Measurements from ENCODE around the gene LGALS1.

DNA sequence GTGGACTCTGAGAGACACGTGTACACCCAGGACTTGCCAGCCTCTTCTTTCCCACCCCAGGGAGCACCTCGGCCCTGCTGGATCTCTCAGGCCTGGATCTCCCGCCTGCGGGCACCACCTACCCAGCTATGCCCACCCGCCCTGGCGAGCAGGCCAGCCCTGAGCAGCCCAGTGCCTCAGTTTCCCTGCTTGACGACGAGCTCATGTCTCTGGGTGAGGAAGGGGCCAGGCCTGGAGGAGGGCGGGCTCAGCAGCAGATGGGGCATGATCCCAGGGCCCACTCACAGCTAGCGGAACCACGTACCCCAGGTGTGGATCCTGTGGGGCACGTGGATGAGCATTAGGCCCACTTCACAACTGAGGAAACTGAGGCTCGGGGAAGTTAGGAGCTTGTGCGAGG, 49.7 kb upstream of the LGALS1 start:
- TF ChIP-seq NRF1 (conservative IDR thresholded peaks at IDR 0.05 in 1 of 2, IDR thresholded peaks at IDR 0.05 in 1 of 2) (no peak), CHD2 (IDR thresholded peaks at IDR 0.05; ENCODE audit: low read depth, low read length) (no peak)

Measured in K562 (cell line).